Skeletal muscle satellite cell (primary cell): ENCODE data around the gene PCCA.
"Not testable (repeated sequence)": the region's sequence is repeated elsewhere in the genome, so short reads cannot be mapped to it uniquely, and the experiment has no call there.

Experiments used
- H3K27me3 ChIP-seq: 2 replicates; pipeline ENCODE4 v1.7.0; 2013; ENCODE audit warnings: low read length; ENCODE audit not compliant: control insufficient read depth, insufficient read depth
- H3K36me3 ChIP-seq: 2 replicates; pipeline ENCODE4 v1.7.0; 2013; ENCODE audit warnings: mild to moderate bottlenecking, control low read depth, low read length; ENCODE audit not compliant: insufficient read depth
- H3K4me1 ChIP-seq: 2 replicates; pipeline ENCODE4 v1.7.0; 2013; ENCODE audit warnings: low read length; ENCODE audit not compliant: control insufficient read depth, insufficient read depth
- H3K4me2 ChIP-seq: 2 replicates; pipeline ENCODE4 v1.7.0; 2013; ENCODE audit warnings: mild to moderate bottlenecking, low read length
- H3K4me3 ChIP-seq: 2 replicates; pipeline ENCODE4 v1.7.0; 2013; ENCODE audit warnings: low read length
- H3K9ac ChIP-seq: 2 replicates; pipeline ENCODE4 v1.7.0; 2013; ENCODE audit warnings: mild to moderate bottlenecking, low read depth, low read length, moderate library complexity
- H3K9me3 ChIP-seq: replicated peaks from 2 replicates; pipeline ENCODE4 v1.7.0; 2013; ENCODE audit warnings: mild to moderate bottlenecking, control low read depth, low read length

PCCA gene

DNA sequence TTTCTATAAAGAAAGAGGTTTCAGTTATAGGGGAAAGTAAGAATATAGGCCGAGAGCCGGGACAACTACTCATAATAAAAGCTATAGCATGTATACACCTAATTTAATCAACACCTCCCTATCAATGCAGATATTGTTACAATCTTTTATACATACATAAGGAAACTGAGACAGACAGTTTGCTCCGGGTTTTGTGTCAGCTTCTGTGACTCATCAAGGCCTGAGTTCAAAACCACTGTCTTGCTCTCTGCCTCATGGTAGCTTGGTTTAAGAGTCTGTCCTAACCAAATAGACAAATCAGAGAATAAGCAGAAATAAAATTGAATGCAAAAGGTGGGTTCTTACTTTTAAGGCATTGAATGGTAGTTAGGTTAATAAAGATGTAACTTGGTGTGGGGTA lies 276.8 kb downstream of the PCCA start:
- Histone ChIP-seq H3K4me1 (peaks cover 53% of the 10 kb centered on the region), H3K4me3 (no peak overlapping the region), H3K27me3 (no peaks in the 10 kb centered on the region), H3K9ac (no peak overlapping the region), H3K36me3 (no peaks in the 10 kb centered on the region), H3K9me3 (no peaks in the 10 kb centered on the region), H3K4me2 (no peak overlapping the region)

DNA sequence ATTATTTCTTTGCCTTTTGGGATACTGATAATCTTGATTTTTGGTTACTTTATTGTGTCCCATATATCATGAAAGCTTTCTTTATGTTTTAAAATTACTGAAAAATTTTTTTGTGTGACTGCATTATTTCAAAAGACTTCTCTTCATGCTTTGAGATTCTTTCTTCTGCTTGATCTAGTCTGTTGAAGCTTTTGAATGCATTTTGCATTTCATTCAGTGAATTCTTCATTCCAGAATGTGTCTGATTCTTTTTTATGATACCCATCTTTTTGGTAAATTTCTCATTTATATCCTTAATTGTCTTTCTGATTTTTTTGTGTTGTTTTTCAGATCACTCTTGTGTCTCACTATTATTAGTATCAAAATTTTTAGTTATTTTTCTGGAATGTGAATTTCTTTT lies 289.6 kb downstream of the PCCA start:
- Histone ChIP-seq H3K36me3 (peaks cover 4% of the 10 kb centered on the region), H3K9ac (no peak overlapping the region), H3K4me3 (no peak overlapping the region), H3K9me3 (peaks cover 5% of the 10 kb centered on the region), H3K4me1 (peaks cover 17% of the 10 kb centered on the region), H3K27me3 (no peaks in the 10 kb centered on the region), H3K4me2 (no peak overlapping the region)

DNA sequence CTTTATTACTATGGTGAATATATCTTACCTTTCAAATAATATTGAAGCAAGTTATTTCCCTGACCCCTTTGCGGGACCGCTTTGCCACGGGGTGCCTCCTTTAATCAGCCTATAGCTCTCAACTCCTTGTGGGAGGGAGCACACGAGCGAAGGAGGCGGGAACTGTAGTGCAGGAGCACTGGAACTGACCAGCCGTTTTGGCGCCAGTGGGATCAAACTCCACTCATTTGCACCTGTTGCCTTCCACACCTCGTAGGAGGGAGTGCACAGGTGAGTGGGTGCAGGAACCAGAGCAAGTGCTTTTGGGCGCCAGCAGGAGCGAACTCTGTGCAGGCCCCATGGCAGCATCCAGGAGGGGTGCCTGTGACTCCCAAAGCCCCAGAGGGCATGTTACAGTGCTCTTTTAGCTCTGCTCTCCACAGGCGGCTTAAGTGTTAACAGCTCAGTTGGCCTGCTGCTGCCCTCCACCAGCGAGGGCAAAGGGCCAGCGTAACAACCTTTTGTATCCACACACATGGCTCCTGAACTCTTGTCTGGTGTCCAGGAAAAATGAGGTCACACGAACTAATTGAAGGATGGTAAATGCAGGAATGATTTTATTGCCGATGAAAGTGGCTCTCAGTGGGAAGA lies 292.8 kb downstream of the PCCA start:
- Histone ChIP-seq H3K27me3 (no peaks in the 10 kb centered on the region), H3K36me3 (peaks cover 4% of the 10 kb centered on the region), H3K4me2 (no peak overlapping the region), H3K4me3 (no peak overlapping the region), H3K9me3 (no peaks in the 10 kb centered on the region), H3K4me1 (peaks cover 17% of the 10 kb centered on the region), H3K9ac (no peak overlapping the region)

DNA sequence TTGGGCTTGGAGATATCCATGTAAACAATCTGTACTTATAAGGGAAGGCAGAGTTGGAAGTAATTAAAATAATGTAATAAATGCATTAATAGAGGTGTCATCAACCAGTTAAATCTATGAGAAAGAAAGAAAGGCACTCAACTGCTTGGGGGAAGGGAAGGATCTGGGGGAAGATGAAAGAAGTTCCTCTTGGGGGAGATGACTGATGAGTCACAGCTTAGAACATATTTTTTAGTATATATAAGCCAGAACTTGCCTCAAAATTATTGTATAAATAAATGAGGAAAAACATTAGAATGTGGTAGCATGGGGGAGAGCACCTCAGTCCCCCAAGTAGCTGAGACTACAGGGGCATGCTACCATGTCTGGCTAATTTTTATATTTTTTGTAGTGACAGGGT lies 293.9 kb downstream of the PCCA start:
- Histone ChIP-seq H3K4me3 (no peak overlapping the region), H3K4me1 (peaks cover 17% of the 10 kb centered on the region), H3K36me3 (peaks cover 4% of the 10 kb centered on the region), H3K4me2 (peak overlapping the region; percentile 33), H3K9me3 (no peaks in the 10 kb centered on the region), H3K9ac (no peak overlapping the region), H3K27me3 (no peaks in the 10 kb centered on the region)

DNA sequence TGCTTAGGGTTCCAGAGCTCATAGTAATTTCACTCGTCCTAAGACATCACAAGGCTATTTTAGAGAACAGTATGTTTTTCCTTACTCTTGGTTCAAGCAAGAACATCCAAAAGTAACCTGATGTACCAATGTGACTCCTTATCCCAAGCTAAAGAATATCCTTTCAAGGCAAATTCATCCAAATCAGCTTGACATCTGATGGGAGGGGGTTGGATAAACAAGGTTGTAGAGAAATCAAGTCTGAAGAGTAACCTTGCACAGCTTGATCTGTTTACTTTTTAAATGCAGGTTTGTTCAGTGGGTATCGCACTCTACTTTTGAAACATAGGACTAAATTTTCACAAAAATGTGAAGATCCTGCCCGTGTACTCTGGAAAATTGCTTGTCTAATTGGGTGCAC lies 298.5 kb downstream of the PCCA start:
- H3K9me3 ChIP-seq: no peaks in the 10 kb centered on the region
- H3K27me3 ChIP-seq: no peaks in the 10 kb centered on the region
- H3K4me3 ChIP-seq: no peak overlapping the region
- H3K9ac ChIP-seq: no peak overlapping the region
- peaks cover 28% of the 10 kb centered on the region for H3K4me1 ChIP-seq
- no peak overlapping the region for H3K4me2 ChIP-seq
- no peaks in the 10 kb centered on the region for H3K36me3 ChIP-seq

DNA sequence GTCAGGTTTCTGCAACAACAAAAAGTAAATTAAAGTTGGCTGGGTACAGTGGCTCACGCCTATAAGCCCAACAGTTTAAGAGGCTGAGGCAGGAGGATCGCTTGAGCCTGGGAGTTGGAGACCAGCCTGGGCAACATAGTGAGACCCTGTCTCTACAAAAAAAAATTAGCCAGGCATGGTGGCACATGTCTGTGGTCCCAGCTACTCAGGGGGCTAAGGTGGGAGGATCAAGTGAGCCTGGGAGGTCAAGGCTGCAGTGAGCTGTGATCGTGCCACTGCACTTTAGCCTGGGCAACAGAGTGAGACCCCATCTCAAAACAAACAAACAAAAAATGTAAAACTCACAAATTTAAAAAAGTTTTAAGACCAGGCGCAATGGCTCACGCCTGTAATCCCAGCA lies 299.3 kb downstream of the PCCA start:
- H3K36me3 ChIP-seq, H3K27me3 ChIP-seq, H3K4me3 ChIP-seq, H3K9ac ChIP-seq, H3K9me3 ChIP-seq, H3K4me2 ChIP-seq: not testable (repeated sequence)
- H3K4me1 ChIP-seq: peaks cover 27% of the 10 kb centered on the region

DNA sequence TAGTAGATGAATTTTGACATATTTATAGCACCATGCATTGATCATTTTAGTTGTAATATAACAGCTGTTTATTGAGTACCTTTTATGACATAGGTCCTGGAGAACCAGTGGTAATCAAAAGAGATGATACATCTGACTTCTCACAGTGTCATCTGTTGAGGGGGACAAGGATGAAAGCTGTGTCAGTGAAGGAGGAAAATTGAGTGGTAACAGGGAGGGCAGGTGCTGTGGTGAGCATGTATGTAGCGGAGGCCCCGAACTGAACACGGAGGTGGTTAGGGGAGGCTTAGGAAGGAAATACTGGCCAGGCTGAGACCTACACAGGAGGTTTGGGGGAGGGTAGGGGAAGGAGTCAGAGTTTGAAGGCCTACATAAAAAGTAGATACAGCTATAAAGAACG lies 300.0 kb downstream of the PCCA start:
- Histone ChIP-seq H3K4me2 (no peak overlapping the region), H3K4me1 (peaks cover 29% of the 10 kb centered on the region), H3K9me3 (no peaks in the 10 kb centered on the region), H3K36me3 (no peaks in the 10 kb centered on the region), H3K27me3 (no peaks in the 10 kb centered on the region), H3K9ac (no peak overlapping the region), H3K4me3 (no peak overlapping the region)

DNA sequence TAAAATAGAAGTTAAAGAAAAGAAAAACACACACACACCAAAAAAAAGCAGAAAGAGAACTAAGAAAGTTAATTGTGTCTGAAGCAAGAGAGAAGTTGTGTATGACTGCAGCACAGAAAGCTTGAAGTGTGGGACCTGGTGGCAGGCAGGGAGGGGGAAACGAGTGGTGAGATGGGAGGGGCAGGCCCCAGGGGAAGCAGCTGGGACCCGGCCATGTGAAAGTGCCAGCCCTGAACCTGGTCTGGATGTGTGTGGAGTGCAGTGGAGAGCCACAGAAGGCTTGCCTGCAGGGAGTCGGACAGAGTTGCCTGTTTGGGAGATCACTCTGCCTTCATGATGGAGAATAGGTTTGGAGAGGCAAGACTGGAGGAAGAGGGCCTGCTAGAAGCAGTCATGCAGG lies 300.7 kb downstream of the PCCA start:
- H3K9ac ChIP-seq: no peak overlapping the region
- H3K9me3 ChIP-seq: no peaks in the 10 kb centered on the region
- H3K27me3 ChIP-seq: no peaks in the 10 kb centered on the region

DNA sequence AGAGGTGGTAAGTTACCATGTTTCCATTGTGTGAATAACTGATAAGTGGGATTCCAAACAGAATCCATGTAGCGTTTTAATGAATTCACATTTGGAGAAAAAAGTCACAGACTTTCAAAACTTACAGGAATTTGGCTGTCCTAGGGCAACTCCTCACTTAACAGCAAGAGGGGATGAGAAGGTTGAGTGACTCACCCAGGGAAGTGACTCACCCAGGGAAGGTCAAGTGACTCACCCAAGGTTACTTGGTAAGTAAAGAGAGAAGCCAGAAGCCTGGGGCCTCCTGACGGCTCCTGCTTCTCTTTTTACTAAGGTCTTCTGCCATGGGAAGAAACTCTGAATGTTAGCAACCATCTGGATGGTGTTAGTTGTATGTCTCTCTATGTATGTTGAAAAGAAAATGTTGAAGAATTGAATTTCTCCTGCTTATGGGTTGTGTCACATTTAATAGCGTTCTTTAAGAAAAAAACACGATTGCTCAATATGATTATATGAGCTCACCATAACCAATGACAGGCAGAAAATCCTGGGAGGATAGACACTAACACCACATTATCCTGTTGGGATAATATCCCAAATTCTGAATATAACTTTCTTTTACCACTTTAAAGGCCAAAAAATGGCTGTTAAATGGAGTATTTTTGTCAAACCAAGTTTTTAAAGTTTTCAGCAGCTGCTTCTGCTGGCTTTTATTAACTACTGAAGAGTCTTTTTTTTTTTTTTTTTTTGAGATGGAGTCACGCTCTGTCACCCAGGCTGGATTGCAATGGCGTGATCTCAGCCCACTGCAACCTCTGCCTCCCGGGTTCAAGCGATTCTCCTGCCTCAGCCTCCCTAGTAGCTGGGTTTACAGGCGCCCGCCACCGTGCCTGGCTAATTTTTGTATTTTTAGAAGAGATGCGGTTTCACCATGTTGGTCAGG lies 304.1 kb downstream of the PCCA start:
- Histone ChIP-seq H3K4me3 (peak overlapping the region; percentile 40), H3K4me2 (peak overlapping the region; percentile 80), H3K27me3 (no peaks in the 10 kb centered on the region), H3K36me3 (no peaks in the 10 kb centered on the region), H3K9me3 (no peaks in the 10 kb centered on the region), H3K4me1 (peaks cover 49% of the 10 kb centered on the region), H3K9ac (peak overlapping the region; percentile 74)

More for the DNA sequence above, 300.7 kb downstream of the PCCA start:
- Histone ChIP-seq H3K36me3 (no peaks in the 10 kb centered on the region), H3K4me1 (peaks cover 33% of the 10 kb centered on the region), H3K4me2 (no peak overlapping the region), H3K4me3 (no peak overlapping the region)

DNA sequence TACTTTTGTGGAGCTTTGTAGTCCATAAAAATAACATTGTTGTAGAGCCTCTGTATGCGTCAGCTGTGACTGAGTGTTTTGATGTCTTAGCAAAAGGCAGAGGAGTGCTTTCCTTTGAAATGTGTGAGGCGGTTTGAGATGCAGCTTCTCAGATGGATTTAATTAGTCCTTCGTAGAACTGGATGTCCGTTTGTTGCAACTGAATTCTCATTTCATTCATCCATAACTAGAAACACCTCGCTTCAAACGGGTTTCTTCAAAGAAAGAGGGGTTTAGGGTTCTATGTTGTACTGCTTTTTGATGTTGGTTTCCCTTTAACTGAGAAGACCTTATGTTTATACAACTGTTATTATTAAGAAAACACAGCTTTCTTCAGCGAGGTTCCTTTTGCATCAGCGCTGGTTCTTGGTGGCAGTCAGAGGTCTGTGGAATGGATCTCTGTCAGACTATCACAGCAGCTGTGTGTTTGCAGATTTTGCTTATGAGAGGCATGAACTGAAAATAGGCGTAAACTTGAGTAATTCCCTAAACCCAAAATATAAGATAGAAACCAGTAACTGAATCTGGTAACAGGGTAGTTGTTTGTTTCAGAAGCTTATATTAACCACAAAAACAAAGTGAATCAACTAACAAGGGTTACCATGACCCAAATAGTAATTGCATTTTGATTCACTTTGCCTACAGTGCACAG lies 305.3 kb downstream of the PCCA start:
- Histone ChIP-seq H3K27me3 (no peaks in the 10 kb centered on the region), H3K4me3 (peak overlapping the region; percentile 59), H3K9ac (peak overlapping the region; percentile 74), H3K4me1 (peaks cover 49% of the 10 kb centered on the region), H3K9me3 (no peaks in the 10 kb centered on the region), H3K4me2 (peak overlapping the region; percentile 80), H3K36me3 (no peaks in the 10 kb centered on the region)

DNA sequence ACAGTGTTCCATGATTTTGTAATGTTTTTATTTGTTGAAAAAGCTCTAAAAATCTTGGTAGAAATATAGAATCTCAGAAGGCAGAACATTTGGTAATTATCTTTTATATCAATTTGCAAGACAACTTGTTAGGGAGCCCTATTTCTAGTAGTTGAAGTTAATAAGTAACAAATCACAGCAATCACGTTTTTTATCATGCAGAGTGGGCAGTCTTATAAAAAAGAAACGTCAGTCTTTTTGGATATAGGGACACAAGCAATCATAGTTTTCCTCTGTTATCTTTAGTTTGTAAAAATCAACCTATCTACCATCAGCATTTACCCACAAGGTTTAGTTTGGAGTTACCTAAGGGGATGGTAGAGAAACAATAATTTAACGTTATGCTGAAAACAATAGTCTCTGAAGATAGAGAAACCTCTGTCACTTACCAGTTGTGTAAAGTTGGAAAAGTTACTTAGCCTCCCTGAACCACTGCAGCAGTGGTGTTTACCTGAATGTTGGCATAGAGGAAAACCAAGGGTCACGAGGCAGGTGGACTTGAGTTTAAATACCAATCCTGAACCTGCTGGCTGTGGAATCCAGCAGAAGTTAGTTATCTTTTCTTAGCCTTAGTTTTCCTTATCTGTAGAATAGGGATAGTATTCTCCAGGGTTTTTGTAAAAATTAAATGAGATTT lies 306.9 kb downstream of the PCCA start:
- Histone ChIP-seq H3K36me3 (no peaks in the 10 kb centered on the region), H3K9me3 (no peaks in the 10 kb centered on the region), H3K9ac (no peak overlapping the region), H3K4me3 (no peak overlapping the region), H3K4me1 (peaks cover 44% of the 10 kb centered on the region), H3K4me2 (no peak overlapping the region), H3K27me3 (no peaks in the 10 kb centered on the region)
